K562 (cell line): Measurements from ENCODE around the gene CD164L2. TPM values are rescaled to one million over a fixed set of nuclear protein-coding genes. Genes with fewer than 3 reads are reported as not detected.

Source experiments
- ETS2 ChIP-seq: IDR thresholded peaks from 2 replicates; pipeline ENCODE4 v1.6.1; 2016; ENCODE audit warnings: borderline replicate concordance, missing genetic modification characterization, mild to moderate bottlenecking, moderate library complexity, missing compliant biosample characterization; ENCODE audit not compliant: poor library complexity, severe bottlenecking
- KDM1A ChIP-seq, 2 experiments: fragments of 450-650 bp; IDR thresholded peaks; 2 replicates each; pipeline ENCODE4 v1.6.1; 2016; ENCODE audit warnings: mild to moderate bottlenecking in 2 of 2
- MTA1 ChIP-seq: fragments of 450-650 bp; IDR thresholded peaks from 2 replicates; pipeline ENCODE4 v1.6.1; 2017; ENCODE audit warnings: borderline replicate concordance
- MYC ChIP-seq, 2 experiments: fragments of 250-450 bp in 1 of 2; sonication (Bioruptor Pico) in 1 of 2; IDR thresholded peaks; 2 replicates each; pipeline versions ENCODE4 v1.5.1 to v1.6.1; 2012 to 2021; ENCODE audit warnings: low read depth in 2 of 2, borderline replicate concordance in 1 of 2, improper control_type of control experiment in 1 of 2, low read length in 1 of 2, mild to moderate bottlenecking in 1 of 2, moderate library complexity in 1 of 2
- NEUROD1 ChIP-seq: fragments of 150-350 bp; IDR thresholded peaks from 2 replicates; pipeline ENCODE4 v1.6.1; 2014; ENCODE audit warnings: borderline replicate concordance, low read length, low read depth; ENCODE audit not compliant: partially characterized antibody
- PHF8 ChIP-seq: fragments of 200-600 bp; sonication (generic); IDR thresholded peaks from 2 replicates; pipeline ENCODE4 v1.6.1; 2012; ENCODE audit warnings: mixed run types, mild to moderate bottlenecking, inconsistent platforms, low read length, moderate library complexity, borderline replicate concordance
- SMAD2 ChIP-seq: fragments of 150-350 bp; IDR thresholded peaks from 2 replicates; pipeline ENCODE4 v1.6.1; 2014; ENCODE audit warnings: low read depth, mild to moderate bottlenecking, low read length
- SP2 ChIP-seq: IDR thresholded peaks from 2 replicates; pipeline ENCODE4 v1.6.1; 2011; ENCODE audit warnings: mild to moderate bottlenecking, low read depth, low read length, moderate library complexity; ENCODE audit not compliant: poor library complexity, severe bottlenecking; ENCODE audit errors: extremely low read depth
- SREBF2 ChIP-seq: sonication (generic); formaldehyde crosslinking; IDR thresholded peaks from 2 replicates; pipeline ENCODE4 v1.4.0; 2020; ENCODE audit warnings: mild to moderate bottlenecking, missing genetic modification reagents
- TAF1 ChIP-seq: IDR thresholded peaks from 2 replicates; pipeline ENCODE4 v1.6.1; 2011; ENCODE audit warnings: mild to moderate bottlenecking, low read length, moderate library complexity; ENCODE audit not compliant: insufficient read depth, control insufficient read depth, severe bottlenecking; ENCODE audit errors: extremely low read depth
- TEAD1 ChIP-seq, 2 experiments: fragments of 450-650 bp in 1 of 2; sonication (generic) in 1 of 2; formaldehyde crosslinking; IDR thresholded peaks; 2 replicates each; pipeline versions ENCODE4 v1.4.0 to v1.8.0; 2020 to 2022; ENCODE audit warnings: mild to moderate bottlenecking in 2 of 2, missing genetic modification reagents in 1 of 2
- XRCC5 ChIP-seq: fragments of 200-400 bp; formaldehyde crosslinking; IDR thresholded peaks from 2 replicates; pipeline ENCODE4 v1.6.1; 2017; ENCODE audit warnings: low read depth, mild to moderate bottlenecking, low read length
- polyA plus RNA-seq, 8 experiments: library from polyadenylated mRNA; depleted of rRNA in 4 of 8; stranded (reverse) in 5 of 8; unstranded in 3 of 8; fragments of >200 nt; fragmentation: Nextera tagmentation in 2 of 8; fragmentation: Illumina TruSeq in 1 of 8; extraction: Ambion mirVana in 2 of 8; extraction: Trizol in 1 of 8; gene quantifications; 2 replicates each; pipeline versions ENCODE4 v1.2.1 to v1.2.3, GENCODE V29; 2011 to 2014; ENCODE audit warnings: inconsistent platforms in 1 of 8, missing spikeins in 1 of 8
- total RNA-seq, 7 experiments: library from RNA; depleted of rRNA in 6 of 7; stranded (reverse); fragments of >200 nt in 6 of 7; fragmentation: Illumina TruSeq in 2 of 7; extraction: Trizol in 2 of 7; gene quantifications; 2 replicates each; pipeline versions ENCODE4 v1.2.1 to v1.2.3, GENCODE V29; 2011 to 2021; ENCODE audit warnings: low replicate concordance in 1 of 7
- TF ChIP-seq, protein P1 (sequence below): fragments of 450-650 bp; formaldehyde crosslinking; IDR thresholded peaks from 2 replicates; pipeline ENCODE4 v1.4.0; 2020; ENCODE audit warnings: mild to moderate bottlenecking, mixed read lengths
- TF ChIP-seq, protein P2 (sequence below): fragments of 250-450 bp; sonication (Bioruptor Pico); IDR thresholded peaks from 2 replicates; pipeline ENCODE4 v1.4.0; 2020; ENCODE audit warnings: mild to moderate bottlenecking, moderate library complexity
- TF ChIP-seq, protein P3 (sequence below), 2 experiments: fragments of 150-350 bp in 1 of 2; IDR thresholded peaks; 2 replicates each; pipeline ENCODE4 v1.6.1; 2012 to 2016; ENCODE audit warnings: low read depth in 2 of 2, low read length in 2 of 2, mild to moderate bottlenecking in 1 of 2, moderate library complexity in 1 of 2
- TF ChIP-seq, protein P4 (sequence below): fragments of 250-450 bp; sonication (Bioruptor Pico); IDR thresholded peaks from 2 replicates; pipeline ENCODE4 v1.9.0; 2021; ENCODE audit warnings: mild to moderate bottlenecking
- TF ChIP-seq, protein P5 (sequence below): sonication (generic); formaldehyde crosslinking; IDR thresholded peaks from 2 replicates; pipeline ENCODE4 v1.8.1; 2023; ENCODE audit warnings: mild to moderate bottlenecking, missing genetic modification reagents

Gene CD164L2
- total and polyA plus RNA-seq, 9 of the 15 experiments (the other 6 are each of a cell fraction or from before 2014, with no cell fraction given) = 0.08 to 0.92 (median 0.38) TPM; not detected in 1

DNA sequence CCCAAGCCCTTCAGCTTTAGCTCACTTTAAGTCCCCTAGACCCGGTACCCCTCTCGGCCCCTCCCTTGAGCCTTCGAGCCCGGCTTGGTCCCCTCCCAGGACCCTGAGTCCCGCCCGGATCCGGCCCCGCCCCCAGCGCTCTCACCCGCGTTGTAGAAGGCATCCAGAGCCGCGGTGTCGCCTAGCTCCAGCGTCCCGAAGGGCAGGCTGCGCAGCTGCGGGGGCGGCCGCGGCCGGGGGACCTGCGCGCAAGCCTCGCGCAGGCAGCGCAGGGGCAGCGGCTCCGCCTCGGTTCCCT is 17.1 kb downstream of the CD164L2 start (continued):
- TF ChIP-seq TAF1 (peak; percentile 49), TEAD1 (CRISPR knock-in tag; IDR thresholded peaks at IDR 0.05) (0 out of 4 replicates have a peak, but pooled peaks of 1 of the 2 experiments have one; percentile 4), SMAD2 (no peak), SREBF2 (no peak), NEUROD1 (no peak), SP2 (no peak), XRCC5 (no peak; the same call in 1 of the 2 replicates), KDM1A (IDR thresholded peaks at IDR 0.05) (no peak), MTA1 (no peak), MYC (IDR thresholded peaks at IDR 0.05; ENCODE audit: low read depth, low read length) (no peak; the same call in 1 of the 2 replicates), MYC (CRISPR knock-in tag; IDR thresholded peaks at IDR 0.05; ENCODE audit: borderline replicate concordance, low read depth) (no peak), ETS2 (tag) (no peak), PHF8 (peak; percentile 60; the same call in 1 of the 2 replicates)
- TF ChIP-seq, protein P1, sequence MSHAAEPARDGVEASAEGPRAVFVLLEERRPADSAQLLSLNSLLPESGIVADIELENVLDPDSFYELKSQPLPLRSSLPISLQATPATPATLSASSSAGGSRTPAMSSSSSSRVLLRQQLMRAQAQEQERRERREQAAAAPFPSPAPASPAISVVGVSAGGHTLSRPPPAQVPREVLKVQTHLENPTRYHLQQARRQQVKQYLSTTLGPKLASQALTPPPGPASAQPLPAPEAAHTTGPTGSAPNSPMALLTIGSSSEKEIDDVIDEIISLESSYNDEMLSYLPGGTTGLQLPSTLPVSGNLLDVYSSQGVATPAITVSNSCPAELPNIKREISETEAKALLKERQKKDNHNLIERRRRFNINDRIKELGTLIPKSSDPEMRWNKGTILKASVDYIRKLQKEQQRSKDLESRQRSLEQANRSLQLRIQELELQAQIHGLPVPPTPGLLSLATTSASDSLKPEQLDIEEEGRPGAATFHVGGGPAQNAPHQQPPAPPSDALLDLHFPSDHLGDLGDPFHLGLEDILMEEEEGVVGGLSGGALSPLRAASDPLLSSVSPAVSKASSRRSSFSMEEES = no peak
- TF ChIP-seq, protein P2, sequence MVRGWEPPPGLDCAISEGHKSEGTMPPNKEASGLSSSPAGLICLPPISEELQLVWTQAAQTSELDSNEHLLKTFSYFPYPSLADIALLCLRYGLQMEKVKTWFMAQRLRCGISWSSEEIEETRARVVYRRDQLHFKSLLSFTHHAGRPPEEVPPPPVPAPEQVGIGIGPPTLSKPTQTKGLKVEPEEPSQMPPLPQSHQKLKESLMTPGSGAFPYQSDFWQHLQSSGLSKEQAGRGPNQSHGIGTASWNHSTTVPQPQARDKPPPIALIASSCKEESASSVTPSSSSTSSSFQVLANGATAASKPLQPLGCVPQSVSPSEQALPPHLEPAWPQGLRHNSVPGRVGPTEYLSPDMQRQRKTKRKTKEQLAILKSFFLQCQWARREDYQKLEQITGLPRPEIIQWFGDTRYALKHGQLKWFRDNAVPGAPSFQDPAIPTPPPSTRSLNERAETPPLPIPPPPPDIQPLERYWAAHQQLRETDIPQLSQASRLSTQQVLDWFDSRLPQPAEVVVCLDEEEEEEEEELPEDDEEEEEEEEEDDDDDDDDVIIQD (CRISPR knock-in tag) = no peak
- TF ChIP-seq, protein P3, sequence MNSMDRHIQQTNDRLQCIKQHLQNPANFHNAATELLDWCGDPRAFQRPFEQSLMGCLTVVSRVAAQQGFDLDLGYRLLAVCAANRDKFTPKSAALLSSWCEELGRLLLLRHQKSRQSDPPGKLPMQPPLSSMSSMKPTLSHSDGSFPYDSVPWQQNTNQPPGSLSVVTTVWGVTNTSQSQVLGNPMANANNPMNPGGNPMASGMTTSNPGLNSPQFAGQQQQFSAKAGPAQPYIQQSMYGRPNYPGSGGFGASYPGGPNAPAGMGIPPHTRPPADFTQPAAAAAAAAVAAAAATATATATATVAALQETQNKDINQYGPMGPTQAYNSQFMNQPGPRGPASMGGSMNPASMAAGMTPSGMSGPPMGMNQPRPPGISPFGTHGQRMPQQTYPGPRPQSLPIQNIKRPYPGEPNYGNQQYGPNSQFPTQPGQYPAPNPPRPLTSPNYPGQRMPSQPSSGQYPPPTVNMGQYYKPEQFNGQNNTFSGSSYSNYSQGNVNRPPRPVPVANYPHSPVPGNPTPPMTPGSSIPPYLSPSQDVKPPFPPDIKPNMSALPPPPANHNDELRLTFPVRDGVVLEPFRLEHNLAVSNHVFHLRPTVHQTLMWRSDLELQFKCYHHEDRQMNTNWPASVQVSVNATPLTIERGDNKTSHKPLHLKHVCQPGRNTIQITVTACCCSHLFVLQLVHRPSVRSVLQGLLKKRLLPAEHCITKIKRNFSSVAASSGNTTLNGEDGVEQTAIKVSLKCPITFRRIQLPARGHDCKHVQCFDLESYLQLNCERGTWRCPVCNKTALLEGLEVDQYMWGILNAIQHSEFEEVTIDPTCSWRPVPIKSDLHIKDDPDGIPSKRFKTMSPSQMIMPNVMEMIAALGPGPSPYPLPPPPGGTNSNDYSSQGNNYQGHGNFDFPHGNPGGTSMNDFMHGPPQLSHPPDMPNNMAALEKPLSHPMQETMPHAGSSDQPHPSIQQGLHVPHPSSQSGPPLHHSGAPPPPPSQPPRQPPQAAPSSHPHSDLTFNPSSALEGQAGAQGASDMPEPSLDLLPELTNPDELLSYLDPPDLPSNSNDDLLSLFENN (IDR thresholded peaks at IDR 0.05; ENCODE audit: low read depth in 2 of 2, low read length in 2 of 2) = 0 out of 4 replicates have a peak, but pooled peaks of 1 of the 2 experiments have one; percentile 12
- TF ChIP-seq, protein P4, sequence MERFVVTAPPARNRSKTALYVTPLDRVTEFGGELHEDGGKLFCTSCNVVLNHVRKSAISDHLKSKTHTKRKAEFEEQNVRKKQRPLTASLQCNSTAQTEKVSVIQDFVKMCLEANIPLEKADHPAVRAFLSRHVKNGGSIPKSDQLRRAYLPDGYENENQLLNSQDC = no peak
- TF ChIP-seq, protein P5, sequence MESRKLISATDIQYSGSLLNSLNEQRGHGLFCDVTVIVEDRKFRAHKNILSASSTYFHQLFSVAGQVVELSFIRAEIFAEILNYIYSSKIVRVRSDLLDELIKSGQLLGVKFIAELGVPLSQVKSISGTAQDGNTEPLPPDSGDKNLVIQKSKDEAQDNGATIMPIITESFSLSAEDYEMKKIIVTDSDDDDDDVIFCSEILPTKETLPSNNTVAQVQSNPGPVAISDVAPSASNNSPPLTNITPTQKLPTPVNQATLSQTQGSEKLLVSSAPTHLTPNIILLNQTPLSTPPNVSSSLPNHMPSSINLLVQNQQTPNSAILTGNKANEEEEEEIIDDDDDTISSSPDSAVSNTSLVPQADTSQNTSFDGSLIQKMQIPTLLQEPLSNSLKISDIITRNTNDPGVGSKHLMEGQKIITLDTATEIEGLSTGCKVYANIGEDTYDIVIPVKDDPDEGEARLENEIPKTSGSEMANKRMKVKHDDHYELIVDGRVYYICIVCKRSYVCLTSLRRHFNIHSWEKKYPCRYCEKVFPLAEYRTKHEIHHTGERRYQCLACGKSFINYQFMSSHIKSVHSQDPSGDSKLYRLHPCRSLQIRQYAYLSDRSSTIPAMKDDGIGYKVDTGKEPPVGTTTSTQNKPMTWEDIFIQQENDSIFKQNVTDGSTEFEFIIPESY (CRISPR knock-in tag) = no peak
